GM23248 (cell line): ENCODE data around the gene TMCO4. TPM values are rescaled to one million over a fixed set of nuclear protein-coding genes. Genes with fewer than 3 reads are reported as not detected.

Experiments
- DNase-seq: peaks from one replicate; pipeline ENCODE4 v3.0.0-alpha.2; 2015
- H2AFZ ChIP-seq: fragments of 200-600 bp; sonication (generic); 2 replicates; pipeline ENCODE4 v1.6.1; 2016; ENCODE audit warnings: antibody characterized with exemption
- H3F3A ChIP-seq: fragments of 200-600 bp; sonication (generic); 2 replicates; pipeline ENCODE4 v1.6.1; 2016; ENCODE audit warnings: mild to moderate bottlenecking, antibody characterized with exemption, mixed run types; ENCODE audit not compliant: insufficient read depth
- H3K27ac ChIP-seq: fragments of 200-600 bp; sonication (generic); 2 replicates; pipeline ENCODE4 v1.5.1; 2016; ENCODE audit warnings: mild to moderate bottlenecking
- H3K27me3 ChIP-seq: fragments of 200-600 bp; sonication (generic); replicated peaks from 2 replicates; pipeline ENCODE4 v1.6.1; 2016; ENCODE audit warnings: mild to moderate bottlenecking; ENCODE audit not compliant: insufficient read depth
- H3K36me3 ChIP-seq: fragments of 200-600 bp; sonication (generic); 2 replicates; pipeline ENCODE4 v1.6.1; 2016; ENCODE audit warnings: low read depth, mild to moderate bottlenecking
- H3K4me1 ChIP-seq: fragments of 200-600 bp; sonication (generic); 2 replicates; pipeline ENCODE4 v1.6.1; 2016; ENCODE audit warnings: mild to moderate bottlenecking; ENCODE audit not compliant: insufficient read depth
- H3K4me2 ChIP-seq: fragments of 200-600 bp; sonication (generic); one replicate; pipeline ENCODE4 v1.6.1; 2016; ENCODE audit warnings: mild to moderate bottlenecking; ENCODE audit not compliant: unreplicated experiment
- H3K4me3 ChIP-seq: fragments of 200-600 bp; sonication (generic); 2 replicates; pipeline ENCODE4 v1.5.1; 2016; ENCODE audit warnings: mild to moderate bottlenecking
- H3K79me2 ChIP-seq: fragments of 200-600 bp; sonication (generic); 2 replicates; pipeline ENCODE4 v1.6.1; 2016; ENCODE audit warnings: mild to moderate bottlenecking; ENCODE audit not compliant: insufficient read depth
- H3K9ac ChIP-seq: fragments of 200-600 bp; sonication (generic); 2 replicates; pipeline ENCODE4 v1.6.1; 2016; ENCODE audit warnings: mild to moderate bottlenecking
- H3K9me2 ChIP-seq: fragments of 200-600 bp; sonication (generic); 2 replicates; pipeline ENCODE4 v1.6.1; 2016; ENCODE audit warnings: mixed run types, mild to moderate bottlenecking, moderate library complexity; ENCODE audit not compliant: insufficient read depth
- H3K9me3 ChIP-seq: fragments of 200-600 bp; sonication (generic); one replicate; pipeline ENCODE4 v1.6.1; 2017; ENCODE audit warnings: low read depth
- H4K20me1 ChIP-seq: fragments of 200-600 bp; sonication (generic); 2 replicates; pipeline ENCODE4 v1.6.0; 2016; ENCODE audit not compliant: insufficient read depth
- EZH2 ChIP-seq: fragments of 200-600 bp; sonication (generic); IDR thresholded peaks from 2 replicates; pipeline ENCODE4 v1.6.1; 2018; ENCODE audit warnings: antibody characterized with exemption, mild to moderate bottlenecking; ENCODE audit not compliant: insufficient read depth, poor library complexity, severe bottlenecking
- EZH2phosphoT487 ChIP-seq: fragments of 200-600 bp; sonication (generic); IDR thresholded peaks from 2 replicates; pipeline ENCODE4 v1.6.1; 2018; ENCODE audit warnings: antibody characterized with exemption, moderate library complexity, mild to moderate bottlenecking, low read depth; ENCODE audit not compliant: insufficient read depth
- WGBS, 2 experiments: methylation state at CpG; one replicate each; pipeline ENCODE4 v1.1.6; 2015 to 2017; ENCODE audit warnings: low lambda C conversion rate in 2 of 2, low coverage in 1 of 2; ENCODE audit errors: missing lambda C conversion rate in 2 of 2; 5-methylcytosine and 5-hydroxymethylcytosine counted together
- in situ Hi-C: fragments of 300-500 bp; cut with MboI; formaldehyde crosslinking; loops from 2 replicates; pipeline ENCODE4 v1.15.0; 2020
- polyA plus RNA-seq: library from polyadenylated mRNA; unstranded; fragments of >200 nt; fragmentation: Nextera tagmentation; extraction: Ambion mirVana; gene quantifications from 2 replicates; pipeline ENCODE4 v1.2.1, GENCODE V29; 2016
- total RNA-seq: library from RNA; depleted of rRNA; stranded (reverse); fragments of >200 nt; shearing (Covaris generic); gene quantifications from 2 replicates; pipeline ENCODE4 v1.2.3, GENCODE V29; 2014

The TMCO4 gene
- total and polyA plus RNA-seq, 2 experiments from 2014 or later, result 10.5 to 24.5 TPM

DNA sequence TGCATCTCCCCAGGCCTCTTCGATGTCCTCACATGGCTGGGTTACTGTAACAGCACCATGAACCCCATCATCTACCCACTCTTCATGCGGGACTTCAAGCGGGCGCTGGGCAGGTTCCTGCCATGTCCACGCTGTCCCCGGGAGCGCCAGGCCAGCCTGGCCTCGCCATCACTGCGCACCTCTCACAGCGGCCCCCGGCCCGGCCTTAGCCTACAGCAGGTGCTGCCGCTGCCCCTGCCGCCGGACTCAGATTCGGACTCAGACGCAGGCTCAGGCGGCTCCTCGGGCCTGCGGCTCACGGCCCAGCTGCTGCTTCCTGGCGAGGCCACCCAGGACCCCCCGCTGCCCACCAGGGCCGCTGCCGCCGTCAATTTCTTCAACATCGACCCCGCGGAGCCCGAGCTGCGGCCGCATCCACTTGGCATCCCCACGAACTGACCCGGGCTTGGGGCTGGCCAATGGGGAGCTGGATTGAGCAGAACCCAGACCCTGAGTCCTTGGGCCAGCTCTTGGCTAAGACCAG lies 120.7 kb downstream of the TMCO4 start:
- no peak for TF ChIP-seq EZH2
- TF ChIP-seq EZH2phosphoT487, result no peak
- H3K36me3 ChIP-seq, result no peaks in the 10 kb centered on the region
- no peak overlapping the region for H3K9ac ChIP-seq
- H3K4me3 ChIP-seq, result no peak overlapping the region
- WGBS, 2 experiments, result 86 to 87% methylated on average over 31 of the region's 34 CpGs
- peaks cover 25% of the 10 kb centered on the region for H3F3A ChIP-seq
- H3K4me2 ChIP-seq, result no peak overlapping the region
- H3K4me1 ChIP-seq, result peaks cover 9% of the 10 kb centered on the region
- DNase-seq, result no peak
- no peaks in the 10 kb centered on the region for H3K9me3 ChIP-seq
- H3K27me3 ChIP-seq, result no peaks in the 10 kb centered on the region
- no peaks in the 10 kb centered on the region for H3K79me2 ChIP-seq
- no peaks in the 10 kb centered on the region for H3K9me2 ChIP-seq
- no peak overlapping the region for H2AFZ ChIP-seq
- no peaks in the 10 kb centered on the region for H4K20me1 ChIP-seq
- H3K27ac ChIP-seq, result no peak overlapping the region
- in situ Hi-C loops, result no loop called here

- in situ Hi-C loops, result no loop called here
- no peak for DNase-seq
- no peak overlapping the region for H3K4me2 ChIP-seq
- H3K27ac ChIP-seq, result no peak overlapping the region
- no peaks in the 10 kb centered on the region for H4K20me1 ChIP-seq
- no peaks in the 10 kb centered on the region for H3K27me3 ChIP-seq
- WGBS, 2 experiments, result 74 to 77% methylated on average over 11 of the region's 11 CpGs
- no peak overlapping the region for H3K9ac ChIP-seq
- no peak overlapping the region for H2AFZ ChIP-seq
- no peak for TF ChIP-seq EZH2
- H3K79me2 ChIP-seq, result no peaks in the 10 kb centered on the region
- peaks cover 9% of the 10 kb centered on the region for H3K4me1 ChIP-seq
- H3K9me2 ChIP-seq, result no peaks in the 10 kb centered on the region
- no peak overlapping the region for H3K4me3 ChIP-seq
- peaks cover 25% of the 10 kb centered on the region for H3F3A ChIP-seq
- no peaks in the 10 kb centered on the region for H3K36me3 ChIP-seq
- H3K9me3 ChIP-seq, result no peaks in the 10 kb centered on the region
Observed at GRCh38 chr1:19678493-19678892, 121.2 kb downstream of the TMCO4 start.

DNA sequence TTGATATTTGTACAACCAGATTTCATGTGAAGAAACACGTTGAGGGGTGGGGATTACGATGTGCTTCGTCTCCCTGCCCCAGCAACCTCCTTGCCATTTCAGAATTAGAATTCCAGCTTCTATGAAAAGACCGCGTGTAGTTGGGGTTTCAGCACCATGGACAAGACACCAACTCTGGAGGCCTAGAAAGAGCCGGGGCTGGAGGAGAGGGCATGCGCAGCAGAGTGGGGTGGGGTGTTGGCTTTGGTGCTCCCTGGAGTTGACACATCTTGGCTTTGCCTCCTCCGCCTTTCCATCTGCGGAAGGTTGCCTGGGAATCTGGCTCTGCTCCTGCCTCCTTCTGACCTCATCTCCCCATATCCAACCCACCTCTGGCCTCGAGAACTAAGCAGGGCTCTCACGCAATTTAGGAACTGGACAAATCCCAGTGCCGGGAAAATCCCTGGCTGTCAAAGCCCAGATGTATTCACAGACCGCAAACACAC lies 123.2 kb downstream of the TMCO4 start:
- no peak overlapping the region for H2AFZ ChIP-seq

DNA sequence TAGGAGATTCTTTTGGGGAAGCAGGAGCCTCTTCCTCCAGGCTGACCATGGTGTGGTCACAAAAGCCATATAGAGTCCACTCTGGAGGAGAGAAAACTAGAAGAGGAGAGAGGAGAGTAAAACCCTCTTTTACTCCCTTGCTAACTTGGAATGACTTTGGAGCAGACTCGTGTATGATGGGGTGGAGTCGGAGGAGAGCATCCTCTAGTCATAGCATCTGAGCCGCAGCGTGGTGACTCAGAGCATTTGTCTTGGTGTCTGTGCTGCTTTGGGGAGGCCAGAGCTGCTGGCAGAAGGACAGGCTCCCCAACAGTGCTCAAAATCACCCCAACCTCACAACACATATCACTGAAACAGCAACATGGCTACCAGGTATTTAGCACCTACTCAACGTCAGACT lies 123.9 kb downstream of the TMCO4 start:
- Histone ChIP-seq H3K27me3 (no peaks in the 10 kb centered on the region), H3K79me2 (no peaks in the 10 kb centered on the region), H3K4me1 (no peaks in the 10 kb centered on the region), H3K4me2 (no peak overlapping the region), H3F3A (peaks cover 18% of the 10 kb centered on the region), H3K27ac (no peak overlapping the region), H3K36me3 (no peaks in the 10 kb centered on the region), H4K20me1 (no peaks in the 10 kb centered on the region), H3K9me2 (no peaks in the 10 kb centered on the region), H3K9ac (no peak overlapping the region), H3K4me3 (no peak overlapping the region), H3K9me3 (no peaks in the 10 kb centered on the region), H2AFZ (no peak overlapping the region)
- DNase-seq, result no peak
- 55 to 57% methylated on average over 5 of the region's 5 CpGs for WGBS, 2 experiments
- TF ChIP-seq EZH2phosphoT487 (no peak), EZH2 (no peak)
- in situ Hi-C loops, result no loop called here

More for the DNA sequence above, 123.2 kb downstream of the TMCO4 start:
- no peak overlapping the region for H3K4me3 ChIP-seq
- TF ChIP-seq EZH2phosphoT487 (no peak), EZH2 (no peak)
- peak; percentile 94 for DNase-seq
- H4K20me1 ChIP-seq, result no peaks in the 10 kb centered on the region
- H3K4me2 ChIP-seq, result no peak overlapping the region
- H3K9me2 ChIP-seq, result no peaks in the 10 kb centered on the region
- H3K36me3 ChIP-seq, result no peaks in the 10 kb centered on the region
- in situ Hi-C loops, result no loop called here
- H3K27ac ChIP-seq, result peak overlapping the region; percentile 45; the same call in 1 of the 2 replicates
- no peaks in the 10 kb centered on the region for H3K4me1 ChIP-seq
- H3K9me3 ChIP-seq, result no peaks in the 10 kb centered on the region
- peaks cover 18% of the 10 kb centered on the region for H3F3A ChIP-seq
- H3K9ac ChIP-seq, result no peak overlapping the region
- no peaks in the 10 kb centered on the region for H3K79me2 ChIP-seq
- no peaks in the 10 kb centered on the region for H3K27me3 ChIP-seq
- 6 to 7% methylated on average over 13 of the region's 13 CpGs for WGBS, 2 experiments

DNA sequence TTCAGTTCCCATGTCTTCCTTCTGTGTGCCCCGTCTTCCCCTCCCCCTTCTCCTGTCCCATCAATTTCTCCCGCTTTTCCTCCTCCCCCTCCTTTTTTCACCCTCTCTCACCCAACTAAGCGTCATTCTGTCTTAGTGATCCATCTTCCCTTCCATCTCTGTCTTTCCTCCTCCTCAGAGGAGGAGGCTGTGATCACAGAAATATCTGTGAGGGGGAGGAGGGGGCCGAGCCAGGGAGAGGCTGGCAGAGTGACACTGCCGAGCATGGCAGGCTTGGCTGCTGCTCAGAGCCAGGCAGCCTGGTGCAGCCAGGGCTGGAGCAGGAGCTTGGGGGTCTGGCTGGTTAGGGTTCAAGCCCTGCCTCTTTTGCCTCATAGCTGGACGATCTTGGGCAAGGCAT lies 127.5 kb downstream of the TMCO4 start:
- Histone ChIP-seq H3K4me2 (no peak overlapping the region), H3K27ac (no peak overlapping the region), H3F3A (peaks cover 15% of the 10 kb centered on the region), H3K4me3 (no peak overlapping the region), H3K27me3 (no peaks in the 10 kb centered on the region), H3K9me3 (no peaks in the 10 kb centered on the region), H3K36me3 (no peaks in the 10 kb centered on the region), H2AFZ (no peak overlapping the region), H3K4me1 (no peaks in the 10 kb centered on the region), H4K20me1 (no peaks in the 10 kb centered on the region), H3K9ac (no peak overlapping the region), H3K79me2 (no peaks in the 10 kb centered on the region), H3K9me2 (no peaks in the 10 kb centered on the region)
- DNase-seq, result no peak
- WGBS, 2 experiments, result 22 to 23% methylated on average over 6 of the region's 6 CpGs
- in situ Hi-C loops, result no loop called here
- no peak for TF ChIP-seq EZH2
- TF ChIP-seq EZH2phosphoT487, result no peak
